WTC11 (cell line): ENCODE results near the gene PCDHGA9. TPM values are rescaled to one million over a fixed set of nuclear protein-coding genes. Genes with fewer than 3 reads are reported as not detected.
"Not testable (repeated sequence)": the region's sequence is repeated elsewhere in the genome, so short reads cannot be mapped to it uniquely, and the experiment has no call there.

Experiments
- ATAC-seq: fragments of 200-7000 bp; cut with Tn5 transposase; 2 replicates; pipeline ENCODE4 v1.10.0; 2021; ENCODE audit warnings: mild to moderate bottlenecking, moderate library complexity
- CTCF ChIA-PET: fragments of 300-600 bp; sonication (Branson Sonifier 250); formaldehyde crosslinking; loops from one replicate; lab custom pipeline; 2021; ENCODE audit warnings: antibody characterized with exemption; lab: Charles Lee
- POLR2A ChIA-PET: fragments of 350-600 bp; sonication (Branson Sonifier 250); formaldehyde crosslinking; loops from one replicate; lab custom pipeline; 2021; ENCODE audit warnings: antibody characterized with exemption; lab: Charles Lee
- DNase-seq: peaks from one replicate; pipeline ENCODE4 v3.0.0; 2021; ENCODE audit warnings: low spot score
- H3K27ac Mint-ChIP-seq: 2 replicates; pipeline ENCODE4 v1.8.0; 2021; ENCODE audit warnings: mixed read lengths
- H3K27me3 Mint-ChIP-seq: 2 replicates; pipeline ENCODE4 v1.8.0; 2021; ENCODE audit warnings: low read depth, mild to moderate bottlenecking, moderate library complexity, mixed read lengths
- H3K36me3 Mint-ChIP-seq: 2 replicates; pipeline ENCODE4 v1.8.0; 2021; ENCODE audit warnings: mixed read lengths
- H3K4me1 Mint-ChIP-seq: 2 replicates; pipeline ENCODE4 v1.8.0; 2022; ENCODE audit warnings: mixed read lengths
- H3K4me3 Mint-ChIP-seq: 2 replicates; pipeline ENCODE4 v1.8.0; 2021; ENCODE audit warnings: mild to moderate bottlenecking, moderate library complexity, mixed read lengths
- H3K9me3 Mint-ChIP-seq: 2 replicates; pipeline ENCODE4 v1.8.0; 2021; ENCODE audit warnings: mixed read lengths
- CREM ChIP-seq: sonication (generic); formaldehyde crosslinking; IDR thresholded peaks from 2 replicates; pipeline ENCODE4 v1.8.1; 2022; ENCODE audit warnings: mild to moderate bottlenecking, missing genetic modification reagents, moderate library complexity
- FOXP1 ChIP-seq: sonication (generic); formaldehyde crosslinking; IDR thresholded peaks from 2 replicates; pipeline ENCODE4 v1.8.0; 2022; ENCODE audit warnings: missing genetic modification reagents, mild to moderate bottlenecking, moderate library complexity, borderline replicate concordance
- NR2C2 ChIP-seq: sonication (generic); formaldehyde crosslinking; IDR thresholded peaks from 2 replicates; pipeline ENCODE4 v1.8.0; 2022; ENCODE audit warnings: mild to moderate bottlenecking, missing genetic modification reagents
- TEAD1 ChIP-seq: sonication (generic); formaldehyde crosslinking; IDR thresholded peaks from 2 replicates; pipeline ENCODE4 v1.8.0; 2022; ENCODE audit warnings: mild to moderate bottlenecking, missing genetic modification reagents
- ZNF263 ChIP-seq: sonication (generic); formaldehyde crosslinking; IDR thresholded peaks from 2 replicates; pipeline ENCODE4 v1.8.1; 2022; ENCODE audit warnings: low read depth, mild to moderate bottlenecking, moderate library complexity, missing genetic modification reagents
- total RNA-seq: library from RNA; stranded (reverse); gene quantifications from 3 replicates; pipeline ENCODE4 v1.2.3, GENCODE V29; 2021
- TF ChIP-seq, protein P1 (sequence below): sonication (generic); formaldehyde crosslinking; IDR thresholded peaks from 2 replicates; pipeline ENCODE4 v1.8.0; 2023; ENCODE audit warnings: missing genetic modification reagents, mild to moderate bottlenecking, borderline replicate concordance
- TF ChIP-seq, protein P2 (sequence below): fragments of 200-600 bp; IDR thresholded peaks from 2 replicates; pipeline ENCODE4 v1.8.0; 2022; ENCODE audit warnings: antibody characterized with exemption
- TF ChIP-seq, protein P3 (sequence below): sonication (generic); formaldehyde crosslinking; IDR thresholded peaks from 2 replicates; pipeline ENCODE4 v1.8.0; 2022; ENCODE audit warnings: mild to moderate bottlenecking, missing genetic modification reagents
- TF ChIP-seq, protein P4 (sequence below): sonication (generic); formaldehyde crosslinking; IDR thresholded peaks from 2 replicates; pipeline ENCODE4 v1.8.1; 2023; ENCODE audit warnings: mild to moderate bottlenecking, missing genetic modification reagents

Gene PCDHGA9
- total RNA-seq, 1 experiment from 2014 or later, result 2.9 TPM

DNA sequence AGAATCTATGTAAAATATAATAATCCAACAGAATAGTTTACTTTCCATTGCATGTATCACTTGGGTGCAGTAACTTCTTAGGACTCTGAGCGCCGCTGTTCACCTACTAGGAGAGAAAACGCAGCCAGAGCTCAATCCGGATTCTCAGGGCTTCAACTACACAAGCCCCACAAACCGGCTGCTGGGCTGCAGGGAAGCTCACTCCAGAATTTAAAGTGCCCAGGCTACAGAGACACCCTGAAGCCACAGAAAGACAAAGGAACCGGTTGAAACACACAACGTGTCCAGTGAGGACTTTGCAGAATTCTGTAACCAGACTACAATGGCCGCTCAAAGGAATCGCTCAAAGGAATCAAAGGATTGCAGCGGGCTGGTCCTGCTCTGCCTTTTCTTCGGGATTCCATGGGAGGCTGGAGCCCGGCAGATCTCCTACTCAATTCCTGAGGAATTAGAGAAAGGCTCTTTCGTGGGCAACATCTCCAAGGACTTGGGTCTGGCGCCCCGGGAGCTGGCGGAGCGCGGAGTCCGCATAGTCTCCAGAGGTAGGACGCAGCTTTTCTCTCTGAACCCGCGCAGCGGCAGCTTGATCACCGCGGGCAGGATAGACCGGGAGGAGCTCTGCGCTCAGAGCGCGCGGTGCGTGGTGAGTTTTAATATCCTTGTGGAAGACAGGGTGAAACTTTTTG, 10.4 kb downstream of the PCDHGA9 start, which contains the start of gene PCDHGA10:
TSS of gene PCDHGA10 (plus strand) at position 134 of the 686 bp plus-strand sequence. CDS start at position 323, 189 bp downstream.
- Mint-ChIP-seq H3K27me3 (peaks cover 28% of the 10 kb centered on the region), H3K9me3 (peaks cover 14% of the 10 kb centered on the region; the same call in 1 of the 2 replicates), H3K4me1 (peaks cover 27% of the 10 kb centered on the region), H3K27ac (peak within 1 kb of the TSS; percentile 51), H3K4me3 (peak within 1 kb of the TSS; percentile 94), H3K36me3 (peaks cover 26% of the 10 kb centered on the region)
- DNase-seq, result peak; percentile 78
- ChIA-PET POLR2A (interaction anchor here (1.0 to 2.0 kb wide), 7 partner anchors 72 to 189 kb away, joined by 3 to 11 read pairs (median 4); partner anchors contain the start of genes PCDHB14 and PCDHGC4), CTCF (interaction anchor here (0.6 to 4.3 kb wide), 76 partner anchors 8 to 557 kb away, joined by 3 to 87 read pairs (median 7); partner anchors contain the start of genes DELE1, DIAPH1, HDAC3 and PCDHA10)
- peak; percentile 43 for ATAC-seq
- TF ChIP-seq, protein P1, sequence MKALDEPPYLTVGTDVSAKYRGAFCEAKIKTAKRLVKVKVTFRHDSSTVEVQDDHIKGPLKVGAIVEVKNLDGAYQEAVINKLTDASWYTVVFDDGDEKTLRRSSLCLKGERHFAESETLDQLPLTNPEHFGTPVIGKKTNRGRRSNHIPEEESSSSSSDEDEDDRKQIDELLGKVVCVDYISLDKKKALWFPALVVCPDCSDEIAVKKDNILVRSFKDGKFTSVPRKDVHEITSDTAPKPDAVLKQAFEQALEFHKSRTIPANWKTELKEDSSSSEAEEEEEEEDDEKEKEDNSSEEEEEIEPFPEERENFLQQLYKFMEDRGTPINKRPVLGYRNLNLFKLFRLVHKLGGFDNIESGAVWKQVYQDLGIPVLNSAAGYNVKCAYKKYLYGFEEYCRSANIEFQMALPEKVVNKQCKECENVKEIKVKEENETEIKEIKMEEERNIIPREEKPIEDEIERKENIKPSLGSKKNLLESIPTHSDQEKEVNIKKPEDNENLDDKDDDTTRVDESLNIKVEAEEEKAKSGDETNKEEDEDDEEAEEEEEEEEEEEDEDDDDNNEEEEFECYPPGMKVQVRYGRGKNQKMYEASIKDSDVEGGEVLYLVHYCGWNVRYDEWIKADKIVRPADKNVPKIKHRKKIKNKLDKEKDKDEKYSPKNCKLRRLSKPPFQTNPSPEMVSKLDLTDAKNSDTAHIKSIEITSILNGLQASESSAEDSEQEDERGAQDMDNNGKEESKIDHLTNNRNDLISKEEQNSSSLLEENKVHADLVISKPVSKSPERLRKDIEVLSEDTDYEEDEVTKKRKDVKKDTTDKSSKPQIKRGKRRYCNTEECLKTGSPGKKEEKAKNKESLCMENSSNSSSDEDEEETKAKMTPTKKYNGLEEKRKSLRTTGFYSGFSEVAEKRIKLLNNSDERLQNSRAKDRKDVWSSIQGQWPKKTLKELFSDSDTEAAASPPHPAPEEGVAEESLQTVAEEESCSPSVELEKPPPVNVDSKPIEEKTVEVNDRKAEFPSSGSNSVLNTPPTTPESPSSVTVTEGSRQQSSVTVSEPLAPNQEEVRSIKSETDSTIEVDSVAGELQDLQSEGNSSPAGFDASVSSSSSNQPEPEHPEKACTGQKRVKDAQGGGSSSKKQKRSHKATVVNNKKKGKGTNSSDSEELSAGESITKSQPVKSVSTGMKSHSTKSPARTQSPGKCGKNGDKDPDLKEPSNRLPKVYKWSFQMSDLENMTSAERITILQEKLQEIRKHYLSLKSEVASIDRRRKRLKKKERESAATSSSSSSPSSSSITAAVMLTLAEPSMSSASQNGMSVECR (CRISPR knock-in tag), result no peak
- TF ChIP-seq, protein P2, sequence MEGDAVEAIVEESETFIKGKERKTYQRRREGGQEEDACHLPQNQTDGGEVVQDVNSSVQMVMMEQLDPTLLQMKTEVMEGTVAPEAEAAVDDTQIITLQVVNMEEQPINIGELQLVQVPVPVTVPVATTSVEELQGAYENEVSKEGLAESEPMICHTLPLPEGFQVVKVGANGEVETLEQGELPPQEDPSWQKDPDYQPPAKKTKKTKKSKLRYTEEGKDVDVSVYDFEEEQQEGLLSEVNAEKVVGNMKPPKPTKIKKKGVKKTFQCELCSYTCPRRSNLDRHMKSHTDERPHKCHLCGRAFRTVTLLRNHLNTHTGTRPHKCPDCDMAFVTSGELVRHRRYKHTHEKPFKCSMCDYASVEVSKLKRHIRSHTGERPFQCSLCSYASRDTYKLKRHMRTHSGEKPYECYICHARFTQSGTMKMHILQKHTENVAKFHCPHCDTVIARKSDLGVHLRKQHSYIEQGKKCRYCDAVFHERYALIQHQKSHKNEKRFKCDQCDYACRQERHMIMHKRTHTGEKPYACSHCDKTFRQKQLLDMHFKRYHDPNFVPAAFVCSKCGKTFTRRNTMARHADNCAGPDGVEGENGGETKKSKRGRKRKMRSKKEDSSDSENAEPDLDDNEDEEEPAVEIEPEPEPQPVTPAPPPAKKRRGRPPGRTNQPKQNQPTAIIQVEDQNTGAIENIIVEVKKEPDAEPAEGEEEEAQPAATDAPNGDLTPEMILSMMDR, result peak; percentile 71
- 0 out of 2 replicates have a peak, but pooled peaks have one; percentile 12 for TF ChIP-seq CREM (CRISPR knock-in tag)

DNA sequence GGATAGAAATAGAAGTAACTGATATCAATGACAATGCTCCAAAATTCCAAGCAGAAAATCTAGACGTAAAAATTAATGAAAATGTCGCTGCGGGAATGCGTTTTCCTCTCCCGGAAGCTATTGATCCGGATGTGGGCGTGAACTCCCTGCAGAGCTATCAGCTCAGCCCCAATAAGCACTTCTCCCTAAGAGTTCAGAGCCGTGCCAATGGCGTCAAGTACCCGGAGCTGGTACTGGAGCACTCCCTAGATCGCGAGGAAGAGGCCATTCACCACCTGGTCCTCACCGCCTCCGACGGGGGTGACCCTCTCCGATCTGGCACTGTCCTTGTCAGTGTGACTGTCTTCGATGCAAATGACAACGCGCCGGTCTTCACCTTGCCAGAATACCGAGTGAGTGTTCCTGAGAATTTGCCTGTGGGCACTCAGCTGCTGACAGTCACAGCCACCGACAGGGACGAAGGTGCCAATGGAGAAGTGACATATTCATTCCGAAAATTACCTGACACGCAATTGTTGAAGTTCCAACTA, 11.0 kb downstream of the PCDHGA9 start:
- TF ChIP-seq, protein P1 (CRISPR knock-in tag), result peak; percentile 68; the same call in 1 of the 2 replicates
- TF ChIP-seq NR2C2 (CRISPR knock-in tag), result no peak
- TF ChIP-seq FOXP1 (CRISPR knock-in tag), result peak; percentile 56; the same call in 1 of the 2 replicates
- no peak for TF ChIP-seq TEAD1
- TF ChIP-seq ZNF263 (CRISPR knock-in tag), result peak; percentile 44; the same call in 1 of the 2 replicates
- TF ChIP-seq, protein P3, sequence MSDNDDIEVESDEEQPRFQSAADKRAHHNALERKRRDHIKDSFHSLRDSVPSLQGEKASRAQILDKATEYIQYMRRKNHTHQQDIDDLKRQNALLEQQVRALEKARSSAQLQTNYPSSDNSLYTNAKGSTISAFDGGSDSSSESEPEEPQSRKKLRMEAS (CRISPR knock-in tag), result peak; percentile 63; the same call in 1 of the 2 replicates
- TF ChIP-seq, protein P4, sequence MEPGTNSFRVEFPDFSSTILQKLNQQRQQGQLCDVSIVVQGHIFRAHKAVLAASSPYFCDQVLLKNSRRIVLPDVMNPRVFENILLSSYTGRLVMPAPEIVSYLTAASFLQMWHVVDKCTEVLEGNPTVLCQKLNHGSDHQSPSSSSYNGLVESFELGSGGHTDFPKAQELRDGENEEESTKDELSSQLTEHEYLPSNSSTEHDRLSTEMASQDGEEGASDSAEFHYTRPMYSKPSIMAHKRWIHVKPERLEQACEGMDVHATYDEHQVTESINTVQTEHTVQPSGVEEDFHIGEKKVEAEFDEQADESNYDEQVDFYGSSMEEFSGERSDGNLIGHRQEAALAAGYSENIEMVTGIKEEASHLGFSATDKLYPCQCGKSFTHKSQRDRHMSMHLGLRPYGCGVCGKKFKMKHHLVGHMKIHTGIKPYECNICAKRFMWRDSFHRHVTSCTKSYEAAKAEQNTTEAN (CRISPR knock-in tag), result no peak
- DNase-seq (no peak), ATAC-seq (peak; percentile 33)
- ChIA-PET CTCF (interaction anchor here (0.6 to 4.3 kb wide), 67 partner anchors 8 to 558 kb away, joined by 3 to 87 read pairs (median 8); partner anchors contain the start of genes DELE1, DIAPH1, PCDHA10 and PCDHB10), POLR2A (interaction anchor here (1.0 to 2.0 kb wide), 7 partner anchors 71 to 190 kb away, joined by 3 to 11 read pairs (median 4); partner anchors contain the start of genes PCDHB14 and PCDHGC4)
- Mint-ChIP-seq H3K9me3 (peaks cover 17% of the 10 kb centered on the region), H3K4me3 (peak overlapping the region; percentile 94), H3K36me3 (peaks cover 32% of the 10 kb centered on the region), H3K4me1 (peaks cover 29% of the 10 kb centered on the region), H3K27me3 (peaks cover 28% of the 10 kb centered on the region), H3K27ac (peak overlapping the region; percentile 51)

DNA sequence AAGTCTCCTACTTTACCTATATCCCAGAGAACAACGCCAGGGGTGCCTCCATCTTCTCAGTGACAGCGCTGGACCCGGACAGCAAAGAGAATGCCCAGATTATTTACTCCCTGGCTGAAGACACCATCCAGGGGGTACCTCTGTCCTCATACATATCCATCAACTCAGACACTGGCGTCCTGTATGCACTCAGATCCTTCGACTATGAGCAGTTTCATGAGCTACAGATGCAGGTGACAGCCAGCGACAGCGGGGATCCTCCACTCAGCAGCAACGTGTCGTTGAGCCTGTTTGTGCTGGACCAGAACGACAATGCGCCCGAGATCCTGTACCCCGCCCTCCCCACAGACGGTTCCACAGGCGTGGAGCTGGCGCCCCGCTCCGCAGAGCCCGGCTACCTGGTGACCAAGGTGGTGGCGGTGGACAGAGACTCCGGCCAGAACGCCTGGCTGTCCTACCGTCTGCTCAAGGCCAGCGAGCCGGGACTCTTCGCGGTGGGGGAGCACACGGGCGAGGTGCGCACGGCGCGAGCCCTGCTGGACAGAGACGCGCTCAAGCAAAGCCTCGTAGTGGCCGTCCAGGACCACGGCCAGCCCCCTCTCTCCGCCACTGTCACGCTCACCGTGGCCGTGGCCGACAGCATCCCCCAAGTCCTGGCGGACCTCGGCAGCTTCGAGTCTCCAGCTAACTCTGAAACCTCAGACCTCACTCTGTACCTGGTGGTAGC, 12.1 kb downstream of the PCDHGA9 start:
- peaks cover 35% of the 10 kb centered on the region for H3K36me3 Mint-ChIP-seq
- H3K27ac Mint-ChIP-seq, ATAC-seq, POLR2A ChIA-PET, DNase-seq: not testable (repeated sequence)
- H3K4me3 Mint-ChIP-seq, result peak overlapping the region; percentile 94
- H3K27me3 Mint-ChIP-seq, result peaks cover 23% of the 10 kb centered on the region
- CTCF ChIA-PET, result interaction anchor here (0.6 to 4.3 kb wide), 14 partner anchors 12 to 193 kb away, joined by 3 to 75 read pairs (median 24); partner anchors contain the start of genes PCDHB15, PCDHGA12, PCDHGA3 and PCDHGA9
- H3K4me1 Mint-ChIP-seq, result peaks cover 28% of the 10 kb centered on the region
- H3K9me3 Mint-ChIP-seq, result peaks cover 21% of the 10 kb centered on the region
